HepG2 (cell line): ENCODE results near the gene FAM193A. TPM values are rescaled to one million over a fixed set of nuclear protein-coding genes. Genes with fewer than 3 reads are reported as not detected.

ENCODE experiments used
- BCL3 ChIP-seq: sonication (generic); formaldehyde crosslinking; IDR thresholded peaks from 2 replicates; pipeline ENCODE4 v1.5.1; 2020; ENCODE audit warnings: mild to moderate bottlenecking, missing genetic modification reagents, moderate library complexity
- CHD4 ChIP-seq: fragments of 200-600 bp; sonication (generic); IDR thresholded peaks from 2 replicates; pipeline ENCODE4 v1.7.0; 2017; ENCODE audit warnings: mild to moderate bottlenecking, low read length, borderline replicate concordance
- HMGA1 ChIP-seq: sonication (generic); formaldehyde crosslinking; conservative IDR thresholded peaks from 2 replicates; pipeline ENCODE4 v1.4.0; 2020; ENCODE audit warnings: missing genetic modification reagents
- HOMEZ ChIP-seq: IDR thresholded peaks from 2 replicates; pipeline ENCODE4 v1.6.1; 2016; ENCODE audit warnings: low read depth
- HOXA5 ChIP-seq: sonication (generic); formaldehyde crosslinking; IDR thresholded peaks from 2 replicates; pipeline ENCODE4 v1.4.0; 2020; ENCODE audit warnings: missing genetic modification reagents
- KDM1A ChIP-seq: IDR thresholded peaks from 2 replicates; pipeline ENCODE4 v1.6.1; 2016; ENCODE audit warnings: missing compliant biosample characterization
- MIER2 ChIP-seq: IDR thresholded peaks from 2 replicates; pipeline ENCODE4 v1.6.1; 2016; ENCODE audit warnings: missing biosample characterization, missing genetic modification reagents
- PATZ1 ChIP-seq: sonication (generic); formaldehyde crosslinking; IDR thresholded peaks from 2 replicates; pipeline ENCODE4 v1.4.0; 2020; ENCODE audit warnings: missing genetic modification reagents
- PHF8 ChIP-seq: sonication (generic); formaldehyde crosslinking; IDR thresholded peaks from 2 replicates; pipeline ENCODE4 v1.5.0; 2020; ENCODE audit warnings: missing genetic modification reagents
- SALL1 ChIP-seq: sonication (generic); formaldehyde crosslinking; IDR thresholded peaks from 2 replicates; pipeline ENCODE4 v1.8.0; 2022; ENCODE audit warnings: mild to moderate bottlenecking, missing genetic modification reagents
- SRSF9 ChIP-seq: fragments of 200-400 bp; formaldehyde crosslinking; IDR thresholded peaks from 2 replicates; pipeline ENCODE4 v1.6.1; 2018; ENCODE audit warnings: borderline replicate concordance, mild to moderate bottlenecking, low read depth, low read length; ENCODE audit not compliant: insufficient read depth, poor library complexity, severe bottlenecking
- TOE1 ChIP-seq: sonication (generic); formaldehyde crosslinking; IDR thresholded peaks from 2 replicates; pipeline ENCODE4 v1.4.0; 2020; ENCODE audit warnings: mild to moderate bottlenecking, missing genetic modification reagents
- ZHX1 ChIP-seq: sonication (generic); formaldehyde crosslinking; IDR thresholded peaks from 2 replicates; pipeline ENCODE4 v1.8.1; 2022; ENCODE audit warnings: low read depth, mild to moderate bottlenecking, missing genetic modification reagents
- ZMYM3 ChIP-seq: sonication (generic); formaldehyde crosslinking; IDR thresholded peaks from 2 replicates; pipeline ENCODE4 v1.5.1; 2020; ENCODE audit warnings: mild to moderate bottlenecking, missing genetic modification reagents
- ZNF207 ChIP-seq: fragments of 450-650 bp; IDR thresholded peaks from 2 replicates; pipeline ENCODE4 v1.6.1; 2016; ENCODE audit warnings: antibody characterized with exemption, borderline replicate concordance
- ZNF263 ChIP-seq: sonication (generic); formaldehyde crosslinking; IDR thresholded peaks from 2 replicates; pipeline ENCODE4 v1.4.0; 2020; ENCODE audit warnings: missing genetic modification reagents
- ZNF343 ChIP-seq: sonication (generic); formaldehyde crosslinking; IDR thresholded peaks from 2 replicates; pipeline ENCODE4 v1.4.0; 2020; ENCODE audit warnings: mild to moderate bottlenecking, missing genetic modification reagents
- ZNF740 ChIP-seq: sonication (generic); formaldehyde crosslinking; IDR thresholded peaks from 2 replicates; pipeline ENCODE4 v1.4.0; 2020; ENCODE audit warnings: missing genetic modification reagents
- ZNF776 ChIP-seq: sonication (generic); formaldehyde crosslinking; IDR thresholded peaks from 2 replicates; pipeline ENCODE4 v1.4.0; 2020; ENCODE audit warnings: mild to moderate bottlenecking, missing genetic modification reagents
- polyA plus RNA-seq, 8 experiments: library from polyadenylated mRNA; depleted of rRNA in 3 of 8; stranded (reverse) in 7 of 8; unstranded in 1 of 8; fragments of >200 nt; fragmentation: Illumina TruSeq in 4 of 8; extraction: Trizol in 4 of 8; gene quantifications; 2 replicates each; pipeline versions ENCODE4 v1.2.1 to v1.2.3, GENCODE V29; 2011 to 2016; ENCODE audit warnings: low read depth in 4 of 8, missing spikeins in 1 of 8, mixed read lengths in 1 of 8; ENCODE audit not compliant: insufficient read depth in 1 of 8
- total RNA-seq, 5 experiments: library from RNA; depleted of rRNA; stranded (reverse); fragments of >200 nt; fragmentation: Illumina TruSeq; extraction: Trizol; gene quantifications; 2 replicates each; pipeline ENCODE4 v1.2.3, GENCODE V29; 2016; ENCODE audit warnings: low read depth in 1 of 5
- TF ChIP-seq, protein P1 (sequence below), 2 experiments: fragments of 450-650 bp in 1 of 2; sonication (generic) in 1 of 2; formaldehyde crosslinking; IDR thresholded peaks; 2 replicates each; pipeline versions ENCODE4 v1.5.0 to v1.8.0; 2020 to 2022; ENCODE audit warnings: mild to moderate bottlenecking in 1 of 2, missing genetic modification reagents in 1 of 2

The FAM193A gene
- total and polyA plus RNA-seq, 2 of the 13 experiments (the other 11 are each of a cell fraction or from before 2014, with no cell fraction given), result 5.7 to 8.7 TPM

DNA sequence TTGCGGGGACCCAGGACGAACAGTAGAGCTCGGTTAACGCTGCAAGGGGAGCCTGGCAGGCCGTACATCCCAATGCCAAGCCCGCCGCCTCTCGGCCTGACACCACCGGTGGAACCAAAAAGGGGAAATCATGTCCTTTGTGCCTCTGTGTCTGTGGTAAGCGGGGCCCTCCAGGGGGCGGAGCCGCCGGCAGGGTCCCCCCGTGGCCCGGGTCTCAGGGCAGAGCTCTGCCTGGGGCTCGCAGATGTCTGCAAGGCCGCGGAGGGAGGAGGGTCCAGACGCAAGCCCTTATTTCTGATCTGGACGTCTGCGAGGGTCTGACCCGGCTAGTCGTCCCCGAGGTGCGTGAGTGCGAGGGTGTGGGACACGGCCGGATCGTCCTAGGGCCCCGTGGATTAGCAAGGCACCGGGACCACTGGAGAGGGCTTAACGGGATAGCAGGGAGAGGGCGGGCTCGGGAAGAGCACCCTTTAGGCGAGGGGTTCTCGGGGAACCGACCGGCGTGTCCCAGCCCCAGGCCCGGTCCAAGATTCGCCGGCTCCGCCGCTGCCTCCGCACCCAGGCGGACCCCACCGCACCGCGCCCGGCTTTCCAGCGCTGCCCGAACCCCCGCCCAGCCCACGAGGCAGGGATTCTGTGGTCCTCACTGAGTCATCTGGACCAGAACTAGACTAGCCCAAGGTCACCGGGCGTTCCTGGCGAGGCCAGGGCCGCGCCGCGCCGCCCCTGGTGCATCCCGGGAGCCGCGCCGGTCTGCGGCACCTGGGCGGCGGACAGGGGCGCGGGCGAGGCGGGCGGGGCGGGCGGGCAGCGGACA lies 863 bp upstream of the FAM193A start (continued):
- TF ChIP-seq HOMEZ (CRISPR knock-in tag), result no peak
- no peak for TF ChIP-seq HMGA1 (CRISPR knock-in tag)
- TF ChIP-seq KDM1A, result no peak
- TF ChIP-seq ZNF263, result 0 out of 2 replicates have a peak, but pooled peaks have one; percentile 12
- TF ChIP-seq PHF8 (CRISPR knock-in tag), result peak; percentile 76
- TF ChIP-seq CHD4, result no peak
- TF ChIP-seq SALL1 (CRISPR knock-in tag), result no peak
- TF ChIP-seq TOE1 (CRISPR knock-in tag), result no peak
- 0 out of 2 replicates have a peak, but pooled peaks have one; percentile 35 for TF ChIP-seq BCL3 (CRISPR knock-in tag)
- 0 out of 2 replicates have a peak, but pooled peaks have one; percentile 15 for TF ChIP-seq ZNF776 (CRISPR knock-in tag)
- no peak for TF ChIP-seq MIER2 (CRISPR knock-in tag)
- TF ChIP-seq HOXA5, result no peak
- no peak for TF ChIP-seq ZNF740 (CRISPR knock-in tag)
- 0 out of 2 replicates have a peak, but pooled peaks have one; percentile 21 for TF ChIP-seq ZNF343 (CRISPR knock-in tag)
- no peak for TF ChIP-seq ZNF207
- TF ChIP-seq, protein P1, sequence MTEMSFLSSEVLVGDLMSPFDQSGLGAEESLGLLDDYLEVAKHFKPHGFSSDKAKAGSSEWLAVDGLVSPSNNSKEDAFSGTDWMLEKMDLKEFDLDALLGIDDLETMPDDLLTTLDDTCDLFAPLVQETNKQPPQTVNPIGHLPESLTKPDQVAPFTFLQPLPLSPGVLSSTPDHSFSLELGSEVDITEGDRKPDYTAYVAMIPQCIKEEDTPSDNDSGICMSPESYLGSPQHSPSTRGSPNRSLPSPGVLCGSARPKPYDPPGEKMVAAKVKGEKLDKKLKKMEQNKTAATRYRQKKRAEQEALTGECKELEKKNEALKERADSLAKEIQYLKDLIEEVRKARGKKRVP (CRISPR knock-in tag; IDR thresholded peaks at IDR 0.05), result peak in 1 of 2 experiments; percentile 31; a peak in 1 of 4 replicates
- TF ChIP-seq PATZ1 (CRISPR knock-in tag), result no peak
- TF ChIP-seq ZMYM3 (CRISPR knock-in tag), result no peak
- no peak for TF ChIP-seq SRSF9
- no peak for TF ChIP-seq ZHX1
